ENCODE measurements around the gene GALNS. TPM values are rescaled to one million over a fixed set of nuclear protein-coding genes. Genes with fewer than 3 reads are reported as not detected.

GALNS gene
- total and polyA plus RNA-seq, 3 donors from 2014 or later = 55.9 to 94.4 (median 65.3) TPM

GRCh38 chr16:88769617-88770460, 86.9 kb downstream of the GALNS start:
- Histone ChIP-seq H3K9me3 (no peaks in the 10 kb centered on the region), H3K4me1 (peaks cover 40% of the 10 kb centered on the region), H3K27ac (no peak overlapping the region), H3K36me3 (ENCODE audit: low read depth, missing control alignments) (no peaks in the 10 kb centered on the region), H3K27me3 (no peaks in the 10 kb centered on the region), H3K4me3 (no peak overlapping the region)
- 73 to 87% methylated on average over 10 to 30 of the region's 30 CpGs for WGBS, 2 donors
- no peak for DNase-seq
- no peak for TF ChIP-seq CTCF (IDR thresholded peaks at IDR 0.05)
- TF ChIP-seq POLR2A (IDR thresholded peaks at IDR 0.05) = no peak
- intact Hi-C loops (cut with DNase I; ENCODE audit: low total_unique reads) = no loop called here

- H3K4me1 ChIP-seq = peaks cover 34% of the 10 kb centered on the region
- H3K36me3 ChIP-seq (ENCODE audit: low read depth, missing control alignments) = no peaks in the 10 kb centered on the region
- 36 to 58% methylated on average over 8 to 20 of the region's 24 CpGs for WGBS, 2 donors
- no peak overlapping the region for H3K27ac ChIP-seq
- intact Hi-C loops (cut with DNase I; ENCODE audit: low total_unique reads) = no loop called here
- no peak for DNase-seq
- TF ChIP-seq POLR2A (IDR thresholded peaks at IDR 0.05) (no peak), CTCF (IDR thresholded peaks at IDR 0.05) (no peak)
- H3K27me3 ChIP-seq = no peaks in the 10 kb centered on the region
- no peak overlapping the region for H3K4me3 ChIP-seq
- H3K9me3 ChIP-seq = no peaks in the 10 kb centered on the region
These were observed 88.5 kb downstream of the GALNS start for GRCh38 chr16:88768071-88768783.

GRCh38 chr16:88767546-88768070, 89.1 kb downstream of the GALNS start:
- Histone ChIP-seq H3K4me3 (no peak overlapping the region), H3K27me3 (no peaks in the 10 kb centered on the region), H3K4me1 (peaks cover 27% of the 10 kb centered on the region), H3K27ac (no peak overlapping the region), H3K9me3 (no peaks in the 10 kb centered on the region), H3K36me3 (ENCODE audit: low read depth, missing control alignments) (no peaks in the 10 kb centered on the region)
- DNase-seq = no peak
- intact Hi-C loops (cut with DNase I; ENCODE audit: low total_unique reads) = no loop called here
- TF ChIP-seq CTCF (IDR thresholded peaks at IDR 0.05) = no peak
- TF ChIP-seq POLR2A (IDR thresholded peaks at IDR 0.05) = no peak
- 72 to 78% methylated on average over 10 to 12 of the region's 12 CpGs for WGBS, 2 donors

- intact Hi-C loops (cut with DNase I; ENCODE audit: low total_unique reads) = no loop called here
- 78 to 83% methylated on average over 11 of the region's 11 CpGs for WGBS, 2 donors
- Histone ChIP-seq H3K9me3 (no peaks in the 10 kb centered on the region), H3K27me3 (no peaks in the 10 kb centered on the region), H3K4me1 (peaks cover 22% of the 10 kb centered on the region), H3K36me3 (ENCODE audit: low read depth, missing control alignments) (no peaks in the 10 kb centered on the region), H3K4me3 (no peak overlapping the region), H3K27ac (no peak overlapping the region)
- TF ChIP-seq CTCF (IDR thresholded peaks at IDR 0.05) = no peak
- no peak for TF ChIP-seq POLR2A (IDR thresholded peaks at IDR 0.05)
- DNase-seq = no peak
These were observed 89.8 kb downstream of the GALNS start for GRCh38 chr16:88766975-88767374.
